D721Med (cell line): ENCODE results near the gene ATRNL1.

Source experiments
- DNase-seq: peaks from one replicate; pipeline ENCODE4 v3.0.0; 2011; ENCODE audit warnings: low spot score; ENCODE audit not compliant: insufficient read length
- FAIRE-seq: peaks from 2 replicates; lab custom pipeline; 2011; peaks lifted over from hg19 to GRCh38; lab: Jason Lieb, UNC
- CTCF ChIP-seq: IDR thresholded peaks from 2 replicates; pipeline ENCODE4 v1.5.1; 2012; ENCODE audit warnings: mild to moderate bottlenecking, control low read depth; ENCODE audit not compliant: insufficient read depth; ENCODE audit errors: missing control alignments

Gene ATRNL1

GRCh38 chr10:115921795-115922194 lies 828.6 kb downstream of the ATRNL1 start:
- DNase-seq (no peak), FAIRE-seq (no peak)

GRCh38 chr10:115931309-115931708 lies 838.1 kb downstream of the ATRNL1 start:
- DNase-seq (no peak), FAIRE-seq (no peak)
- TF ChIP-seq CTCF = no peak

More at GRCh38 chr10:115921795-115922194, 828.6 kb downstream of the ATRNL1 start:
- no peak for TF ChIP-seq CTCF

GRCh38 chr10:115932099-115932498 lies 838.9 kb downstream of the ATRNL1 start:
- no peak for TF ChIP-seq CTCF
- DNase-seq (no peak), FAIRE-seq (no peak)

GRCh38 chr10:115933098-115933497 lies 839.9 kb downstream of the ATRNL1 start:
- FAIRE-seq (no peak), DNase-seq (no peak)
- TF ChIP-seq CTCF = no peak

GRCh38 chr10:115935731-115936130 lies 842.6 kb downstream of the ATRNL1 start:
- FAIRE-seq (no peak), DNase-seq (no peak)
- no peak for TF ChIP-seq CTCF

GRCh38 chr10:115936926-115937767 lies 844.0 kb downstream of the ATRNL1 start:
- TF ChIP-seq CTCF = no peak
- FAIRE-seq = no peak
- DNase-seq = no peak

- DNase-seq (no peak), FAIRE-seq (no peak)
- no peak for TF ChIP-seq CTCF
Measured at GRCh38 chr10:115937768-115938056, 844.5 kb downstream of the ATRNL1 start.
